GM18858 (cell line): ENCODE results near the gene DCP1A.
"Not testable (repeated sequence)": the region's sequence is repeated elsewhere in the genome, so short reads cannot be mapped to it uniquely, and the experiment has no call there.

ENCODE experiments used
- ATAC-seq: cut with Tn5 transposase; IDR thresholded peaks from one replicate; pipeline ENCODE4 v1.9.1; 2021; ENCODE audit not compliant: unreplicated experiment

DCP1A gene

DNA sequence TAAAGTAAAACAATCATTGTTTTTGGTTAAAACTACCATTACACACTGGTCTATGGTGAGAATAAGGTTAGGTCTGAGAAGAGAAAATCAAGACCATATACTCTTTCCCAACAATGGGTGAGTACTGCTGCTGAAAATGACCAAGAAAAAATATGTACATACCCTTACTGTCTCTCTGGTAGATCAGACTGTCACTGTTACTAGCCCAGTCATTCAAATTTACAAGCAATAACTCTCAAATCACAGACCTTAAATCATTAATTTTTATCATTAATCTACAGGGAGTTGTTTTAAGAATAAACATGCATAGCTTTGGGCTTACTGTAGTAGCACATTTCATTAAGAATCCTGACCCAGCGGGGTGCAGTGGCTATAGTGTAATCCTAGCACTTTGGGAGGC is 17.4 kb downstream of the DCP1A start:
- no peak for ATAC-seq

DNA sequence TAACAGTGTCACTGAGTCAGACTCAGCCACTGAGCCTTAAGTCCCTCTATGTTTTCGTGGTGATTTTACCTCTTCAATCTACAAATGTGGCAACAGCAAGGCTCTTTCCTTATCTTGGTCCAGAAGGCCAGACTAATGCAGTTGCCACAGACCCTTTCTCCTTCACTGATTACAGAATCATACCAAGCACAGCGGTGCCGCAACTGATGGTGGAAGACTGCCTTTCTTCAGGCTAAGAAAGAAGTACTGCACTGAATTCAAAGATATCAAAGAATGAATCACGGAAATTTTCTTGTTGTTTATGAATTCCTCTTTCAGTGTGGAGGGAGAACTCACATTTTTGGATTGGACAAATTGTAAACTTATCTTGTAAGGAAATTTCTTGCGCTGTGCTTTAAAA is 18.6 kb downstream of the DCP1A start:
- ATAC-seq: no peak

DNA sequence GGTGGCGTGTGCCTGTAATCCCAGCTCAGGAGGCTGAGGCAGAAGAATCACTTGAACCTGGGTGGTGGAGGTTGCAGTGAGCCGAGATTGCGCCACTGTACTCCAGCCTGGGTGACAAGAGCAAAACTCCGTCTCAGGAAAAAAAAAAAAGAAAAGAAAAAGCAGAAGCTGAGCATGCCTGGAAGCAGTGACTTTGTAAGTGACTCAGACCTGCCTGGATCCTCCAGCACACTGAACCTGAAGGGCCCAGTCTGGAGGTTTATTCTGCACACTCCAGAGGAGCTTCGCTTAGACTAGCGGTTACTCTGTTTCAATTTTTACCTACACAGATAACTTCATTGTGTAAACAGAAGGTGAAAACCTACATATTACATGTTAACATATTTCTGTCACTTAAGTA is 19.4 kb downstream of the DCP1A start:
- ATAC-seq: not testable (repeated sequence)

DNA sequence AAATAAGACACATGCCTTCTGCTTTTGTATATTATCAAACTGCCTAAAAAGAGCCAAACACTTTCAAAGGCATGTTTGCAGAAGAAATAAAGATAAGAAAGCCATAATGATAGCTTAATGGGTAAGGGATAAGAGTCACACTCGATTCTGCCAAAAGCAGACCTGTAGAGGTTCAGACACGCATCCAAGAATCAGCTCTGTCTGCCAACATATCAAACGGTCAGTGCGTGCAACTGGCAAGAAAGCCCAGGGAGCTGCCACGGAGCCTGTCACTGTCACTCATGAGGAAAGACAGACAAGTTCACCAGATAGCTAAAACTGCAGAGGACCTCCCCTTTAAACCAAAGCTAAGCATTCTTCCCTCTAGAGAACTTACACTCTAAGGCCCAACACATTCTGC is 23.2 kb downstream of the DCP1A start:
- no peak for ATAC-seq

DNA sequence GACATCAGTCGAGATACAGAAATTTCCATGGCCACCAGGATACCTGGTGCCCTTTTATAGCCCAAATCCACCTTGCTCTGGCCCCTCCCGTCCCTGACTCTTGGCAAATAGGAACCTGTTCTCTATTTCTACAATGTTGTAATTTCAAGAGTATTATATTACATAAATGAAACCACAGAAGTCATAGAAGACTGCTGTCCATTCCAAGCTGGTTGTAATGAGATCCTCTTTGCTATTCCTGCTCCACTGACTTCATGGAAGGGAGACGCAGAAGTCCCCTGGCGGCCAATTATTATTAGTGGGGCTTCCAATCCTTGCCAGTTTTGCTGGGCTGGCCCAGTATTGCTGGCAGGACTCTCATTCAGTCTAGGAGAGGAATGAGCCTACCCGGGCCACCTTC is 26.6 kb downstream of the DCP1A start:
- no peak for ATAC-seq

DNA sequence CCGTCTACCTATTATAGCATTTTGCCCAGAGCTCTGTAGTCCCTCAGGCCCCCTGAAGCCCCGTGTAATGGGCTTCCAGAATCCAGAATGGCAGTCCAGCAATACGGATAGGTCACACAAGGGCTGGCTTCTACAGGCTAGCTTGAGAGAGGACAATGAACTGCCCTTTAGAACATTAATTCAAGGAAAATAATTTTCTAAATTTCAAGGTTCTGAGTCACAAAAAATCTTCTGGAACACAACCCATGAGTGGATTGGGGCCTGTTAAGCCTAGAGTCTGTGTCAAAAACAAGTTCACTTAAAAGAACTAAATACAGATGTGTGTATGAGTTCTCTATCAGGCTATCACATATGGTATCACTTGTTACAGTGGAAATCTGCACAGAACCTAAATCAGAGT is 28.8 kb downstream of the DCP1A start:
- no peak for ATAC-seq

DNA sequence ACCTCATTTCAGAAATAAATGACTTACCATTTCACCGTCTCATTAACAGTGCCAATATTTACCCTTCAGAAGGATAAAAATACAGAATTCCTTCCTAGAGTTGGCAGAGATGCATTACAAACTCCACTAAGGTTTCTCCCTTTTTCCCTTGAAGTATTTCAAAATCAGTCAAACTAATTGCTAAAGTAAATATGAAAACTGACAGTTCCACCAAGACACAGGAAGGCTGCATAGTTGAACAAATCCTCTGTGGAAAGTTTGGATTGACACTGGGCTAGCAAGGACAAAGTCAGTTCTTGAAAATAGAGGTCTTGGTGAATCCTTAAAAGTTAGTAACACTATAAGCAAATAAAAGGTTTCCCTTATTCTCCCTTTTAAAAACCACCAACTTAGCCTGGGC is 34.5 kb downstream of the DCP1A start:
- no peak for ATAC-seq

DNA sequence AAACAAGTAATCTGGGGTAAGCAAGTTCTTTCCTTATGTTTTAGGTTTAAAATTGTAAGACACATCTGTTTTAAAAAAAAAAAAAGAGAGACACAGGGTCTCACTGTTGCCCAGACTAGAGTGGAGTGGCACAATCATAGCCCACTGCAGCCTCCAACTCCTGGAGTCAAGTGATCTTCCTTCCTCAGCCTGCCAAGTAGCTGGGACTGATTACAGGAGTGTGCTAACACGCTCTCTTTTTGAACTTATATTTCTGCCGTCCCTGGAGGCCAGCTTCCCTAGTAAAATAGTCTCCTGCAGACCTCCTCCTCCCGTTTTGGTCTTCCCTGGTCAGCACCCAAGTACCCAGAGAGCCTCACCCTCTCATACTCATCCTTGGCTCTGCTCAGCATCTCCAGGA is 35.5 kb downstream of the DCP1A start:
- no peak for ATAC-seq

DNA sequence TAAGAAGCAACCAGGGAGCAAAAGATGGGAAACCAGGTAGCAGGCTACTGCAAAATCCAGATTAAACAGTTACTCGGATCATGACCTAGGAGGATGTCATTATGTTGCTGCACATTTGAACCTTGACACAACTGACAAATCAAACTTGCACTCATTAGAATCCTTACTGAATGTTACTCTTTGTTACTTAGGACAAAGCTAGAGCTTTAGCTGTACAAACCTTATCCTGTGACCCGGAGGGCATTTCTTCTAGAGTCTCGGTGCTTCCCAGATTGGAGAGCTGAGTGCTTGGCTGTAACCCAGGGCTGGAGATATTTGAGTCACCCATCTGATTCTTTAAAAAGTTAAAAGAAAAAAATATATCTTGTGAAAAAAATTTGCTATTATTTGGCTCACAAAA is 43.4 kb downstream of the DCP1A start:
- no peak for ATAC-seq

DNA sequence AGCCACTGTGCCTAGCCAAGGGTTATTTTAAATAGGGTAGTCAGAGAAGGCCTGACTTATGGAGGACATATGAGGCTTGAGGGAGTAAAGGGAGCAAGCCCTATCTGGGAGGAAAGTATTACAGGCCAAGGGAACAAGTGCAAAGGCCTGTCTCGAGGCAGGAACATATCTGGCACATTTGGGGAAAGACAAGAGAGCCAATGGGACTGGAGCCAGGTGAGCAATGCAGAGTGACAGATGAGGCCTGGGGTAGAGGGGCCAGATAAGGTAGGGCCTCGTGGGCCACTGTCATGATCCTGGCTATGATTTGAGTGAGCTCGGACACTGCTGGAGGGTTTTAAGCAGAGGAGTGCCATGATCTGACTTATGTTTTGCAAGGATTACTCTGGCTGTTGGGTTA is 43.8 kb downstream of the DCP1A start:
- no peak for ATAC-seq

DNA sequence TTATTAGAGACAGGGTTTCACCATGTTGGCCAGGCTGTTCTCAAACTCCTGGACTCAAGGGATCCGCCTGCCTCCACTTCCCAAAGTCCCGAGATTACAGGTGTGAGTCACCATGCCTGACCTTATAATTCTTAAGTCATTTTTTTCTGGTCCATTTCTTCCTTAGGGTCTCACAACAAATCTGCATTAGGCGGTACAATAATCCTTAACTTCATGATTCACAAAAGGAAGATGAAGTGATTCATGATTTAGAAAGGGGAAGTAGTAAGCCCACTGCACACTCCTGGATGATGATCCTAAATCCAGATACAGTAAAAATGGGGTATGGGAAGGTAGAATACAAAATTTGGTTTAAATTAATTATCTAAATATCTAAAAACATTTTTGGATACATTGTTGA is 46.5 kb downstream of the DCP1A start:
- ATAC-seq: no peak

DNA sequence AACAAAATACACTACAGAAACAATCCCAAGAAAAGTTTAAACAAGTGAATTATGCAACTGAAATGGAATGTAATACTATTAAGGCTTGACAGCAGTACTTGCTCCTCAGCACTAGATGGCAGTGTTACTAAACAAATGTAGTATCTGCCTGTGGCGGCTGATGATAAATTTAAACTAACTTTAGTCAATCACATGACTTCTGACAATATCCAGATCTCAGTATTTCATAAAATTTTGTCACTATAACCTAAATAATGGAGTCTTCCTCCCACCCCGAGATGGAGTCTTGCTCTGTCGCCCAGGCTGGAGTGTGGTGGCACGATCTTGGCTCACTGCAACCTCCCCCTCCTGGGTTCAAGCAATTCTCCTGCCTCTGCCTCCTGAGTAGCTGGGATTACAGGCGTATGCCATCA is 47.7 kb downstream of the DCP1A start:
- not testable (repeated sequence) for ATAC-seq

DNA sequence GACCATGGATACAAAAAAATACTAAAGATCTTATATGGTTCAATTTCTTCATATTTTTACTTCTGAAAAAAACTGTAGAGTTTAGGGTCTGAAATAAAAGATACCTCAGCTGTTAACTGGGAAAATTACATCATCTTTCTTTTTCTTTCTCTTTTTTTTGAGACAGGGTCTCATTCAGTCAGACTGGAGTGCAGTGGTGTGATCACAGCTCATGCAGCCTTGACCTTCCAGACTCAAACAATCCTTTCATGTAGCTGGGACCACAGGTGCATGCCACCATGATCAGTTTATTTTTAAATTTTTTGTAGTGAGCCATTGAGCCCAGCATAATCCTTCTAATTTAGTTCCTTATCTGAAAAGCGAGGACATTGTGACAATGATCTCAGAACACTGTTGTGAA is 51.9 kb downstream of the DCP1A start:
- ATAC-seq: no peak

DNA sequence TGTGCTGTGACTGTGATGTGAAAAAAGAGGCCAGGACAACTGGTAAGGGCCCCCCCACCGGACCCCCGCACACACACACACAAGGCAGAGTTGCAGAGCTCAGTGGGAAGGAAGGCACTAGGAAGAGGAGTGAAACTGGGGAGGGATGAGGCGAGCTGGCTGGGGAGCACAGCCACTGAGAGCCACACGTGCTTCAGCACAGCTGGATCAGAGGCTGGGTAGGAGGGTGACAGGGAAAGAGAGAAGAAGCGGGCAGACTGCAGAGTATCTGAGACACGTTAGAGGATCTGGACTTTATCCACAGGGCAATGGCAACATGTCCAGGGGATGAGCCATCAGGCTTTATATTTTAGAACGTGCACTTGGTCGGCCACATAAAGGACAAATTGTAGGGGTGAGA is 53.5 kb downstream of the DCP1A start:
- no peak for ATAC-seq

DNA sequence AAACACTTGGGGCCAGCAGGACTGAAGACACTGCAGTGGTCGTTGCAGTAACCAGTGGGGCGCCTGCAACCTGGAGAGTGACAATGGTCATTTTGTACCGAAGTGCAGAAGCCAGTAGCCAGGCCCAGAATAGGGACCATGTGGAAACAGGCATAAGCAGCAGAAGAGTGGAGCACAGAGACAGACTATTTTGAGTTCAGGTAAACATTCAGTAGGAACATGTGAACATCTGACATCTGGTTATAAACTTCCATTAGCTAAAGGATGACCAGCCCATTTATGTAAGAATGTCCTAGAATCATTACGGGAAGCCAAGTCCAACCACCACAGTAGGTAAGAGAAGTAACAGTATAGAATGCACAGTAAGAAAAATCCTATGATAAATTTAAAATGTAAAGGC is 59.1 kb downstream of the DCP1A start:
- no peak for ATAC-seq

DNA sequence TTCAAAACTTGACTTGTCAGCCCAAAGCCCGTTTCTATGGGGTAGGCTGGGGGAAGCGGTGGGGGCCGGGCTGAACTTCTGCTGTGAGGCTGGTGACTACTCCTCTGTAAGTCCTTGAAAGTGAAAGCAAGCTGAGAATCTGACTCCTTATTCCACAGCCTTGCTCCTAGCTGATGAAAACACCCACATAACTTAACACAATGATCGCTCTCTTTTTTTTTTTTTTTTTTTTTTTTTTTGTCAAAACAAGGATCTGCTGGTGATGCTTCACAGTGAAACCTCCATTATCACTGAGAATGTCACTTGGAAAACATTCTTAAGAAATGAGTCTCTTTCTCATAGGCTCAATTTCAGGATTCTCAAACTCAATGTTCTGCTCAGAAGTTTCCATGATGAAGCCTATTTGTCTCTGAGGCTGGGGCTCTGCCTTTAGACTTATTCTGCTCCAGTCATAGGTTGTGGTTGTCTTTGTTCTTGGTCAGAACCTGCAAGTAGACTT is 60.2 kb downstream of the DCP1A start:
- no peak for ATAC-seq

DNA sequence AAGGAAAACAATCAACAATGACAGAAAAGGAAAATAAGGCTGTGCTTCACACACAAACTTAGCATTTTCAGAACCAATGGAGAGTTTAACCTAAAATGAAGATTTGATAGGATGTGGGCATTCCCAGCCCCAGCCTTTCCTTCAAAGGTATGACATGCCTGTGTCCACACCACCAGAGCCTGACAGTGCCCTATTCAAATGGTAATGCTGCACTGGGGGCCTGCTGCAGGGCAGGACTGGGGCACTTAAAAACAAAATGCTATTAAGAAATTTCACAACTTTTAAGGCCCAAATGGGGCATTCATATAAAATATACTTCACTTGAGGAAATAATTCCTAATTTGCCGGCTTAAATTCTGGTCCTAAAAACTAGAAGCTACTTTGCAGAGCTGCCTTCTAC is 60.6 kb downstream of the DCP1A start:
- no peak for ATAC-seq

DNA sequence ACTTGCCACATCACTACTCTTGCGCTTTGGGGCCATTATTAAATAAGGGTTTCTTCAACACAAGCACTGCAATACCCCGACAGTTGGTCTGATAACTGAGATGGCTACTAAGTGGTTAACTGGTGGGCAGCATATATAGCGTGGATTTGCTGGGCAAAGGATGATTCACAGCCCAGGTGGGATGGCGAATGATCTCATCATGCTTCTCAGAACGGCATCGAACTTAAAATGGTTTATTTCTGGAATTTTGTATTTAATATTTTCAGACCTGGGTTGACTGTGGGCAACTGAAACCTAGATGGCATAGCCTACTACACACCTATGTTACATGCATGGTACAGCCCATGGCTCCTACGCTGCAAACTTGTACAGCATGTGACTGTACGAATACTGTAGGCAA is 64.8 kb downstream of the DCP1A start:
- no peak for ATAC-seq

DNA sequence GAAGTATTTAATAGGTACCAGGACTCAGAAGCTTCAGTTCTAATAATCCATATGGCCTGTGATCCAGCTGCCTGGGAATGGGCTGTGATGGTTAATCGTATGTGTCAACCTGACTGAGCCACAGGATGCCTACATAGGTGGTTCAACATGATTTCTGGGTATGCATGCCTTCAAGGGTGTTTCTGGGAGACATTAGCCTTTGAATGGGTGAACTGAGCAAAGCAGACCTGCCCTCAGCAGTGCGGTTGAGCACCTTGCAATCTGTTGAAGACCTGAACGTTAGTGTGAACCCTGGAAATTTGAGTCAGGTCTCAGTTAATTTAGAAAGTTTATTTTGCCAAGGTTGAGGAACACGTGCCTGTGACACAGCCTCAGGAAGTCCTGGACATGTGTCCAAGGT is 68.7 kb downstream of the DCP1A start:
- ATAC-seq: no peak

DNA sequence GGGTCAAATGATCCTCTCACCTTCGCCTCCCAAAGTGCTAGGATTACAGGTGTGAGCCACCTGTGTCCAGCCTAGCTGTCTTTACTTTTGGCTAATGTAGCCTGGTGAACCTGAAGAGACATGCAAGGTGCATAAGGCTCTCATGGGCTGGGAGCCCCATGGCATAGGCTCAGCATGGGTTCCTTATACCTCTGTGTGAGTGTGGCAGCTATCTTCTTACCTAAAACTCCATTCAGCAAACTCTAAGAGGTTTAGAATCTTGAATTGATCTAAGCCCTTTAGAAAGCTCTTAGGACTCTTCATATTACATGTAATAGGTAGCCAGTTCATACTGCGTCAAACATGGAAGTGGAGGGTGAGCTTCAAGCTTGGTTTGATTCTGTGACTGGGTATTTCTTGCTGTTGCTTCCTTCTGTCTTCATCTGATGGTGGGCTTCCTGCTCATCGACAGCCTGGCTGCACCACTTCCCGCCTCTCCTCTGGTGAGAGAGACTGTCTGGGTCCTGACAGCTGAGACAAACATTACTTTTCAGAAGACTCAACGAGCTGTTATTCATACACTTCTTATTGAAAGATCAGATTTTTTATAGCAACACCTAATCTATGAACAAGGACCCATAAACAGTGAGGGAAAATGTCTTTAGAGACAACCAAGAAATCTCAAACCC is 72.3 kb downstream of the DCP1A start:
- no peak for ATAC-seq

DNA sequence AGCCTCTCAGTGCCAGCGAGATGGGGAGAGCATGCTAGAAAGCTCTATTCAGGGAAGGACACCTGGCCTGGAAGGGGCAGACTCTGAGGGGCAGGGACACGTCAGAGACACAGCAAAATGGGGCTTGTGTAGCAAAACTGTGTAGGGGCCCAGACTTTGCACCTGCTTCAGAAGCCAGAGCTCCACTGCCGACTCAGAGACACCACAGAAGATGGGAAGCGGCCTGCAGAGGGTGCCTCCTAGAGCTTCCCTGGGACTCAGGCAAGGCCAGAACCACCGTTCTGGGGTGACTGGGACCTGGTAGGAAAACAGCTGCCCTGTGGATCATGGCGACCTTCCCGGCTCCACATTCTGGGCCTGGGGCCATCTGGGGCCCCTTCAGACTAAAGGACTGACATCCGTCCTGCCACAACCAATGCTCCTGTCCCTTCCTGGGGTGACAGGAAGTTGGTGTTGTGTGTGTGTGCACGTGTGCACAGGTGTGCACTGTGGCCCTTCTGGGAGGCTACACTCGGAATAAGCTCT is 74.1 kb downstream of the DCP1A start:
- ATAC-seq: no peak

DNA sequence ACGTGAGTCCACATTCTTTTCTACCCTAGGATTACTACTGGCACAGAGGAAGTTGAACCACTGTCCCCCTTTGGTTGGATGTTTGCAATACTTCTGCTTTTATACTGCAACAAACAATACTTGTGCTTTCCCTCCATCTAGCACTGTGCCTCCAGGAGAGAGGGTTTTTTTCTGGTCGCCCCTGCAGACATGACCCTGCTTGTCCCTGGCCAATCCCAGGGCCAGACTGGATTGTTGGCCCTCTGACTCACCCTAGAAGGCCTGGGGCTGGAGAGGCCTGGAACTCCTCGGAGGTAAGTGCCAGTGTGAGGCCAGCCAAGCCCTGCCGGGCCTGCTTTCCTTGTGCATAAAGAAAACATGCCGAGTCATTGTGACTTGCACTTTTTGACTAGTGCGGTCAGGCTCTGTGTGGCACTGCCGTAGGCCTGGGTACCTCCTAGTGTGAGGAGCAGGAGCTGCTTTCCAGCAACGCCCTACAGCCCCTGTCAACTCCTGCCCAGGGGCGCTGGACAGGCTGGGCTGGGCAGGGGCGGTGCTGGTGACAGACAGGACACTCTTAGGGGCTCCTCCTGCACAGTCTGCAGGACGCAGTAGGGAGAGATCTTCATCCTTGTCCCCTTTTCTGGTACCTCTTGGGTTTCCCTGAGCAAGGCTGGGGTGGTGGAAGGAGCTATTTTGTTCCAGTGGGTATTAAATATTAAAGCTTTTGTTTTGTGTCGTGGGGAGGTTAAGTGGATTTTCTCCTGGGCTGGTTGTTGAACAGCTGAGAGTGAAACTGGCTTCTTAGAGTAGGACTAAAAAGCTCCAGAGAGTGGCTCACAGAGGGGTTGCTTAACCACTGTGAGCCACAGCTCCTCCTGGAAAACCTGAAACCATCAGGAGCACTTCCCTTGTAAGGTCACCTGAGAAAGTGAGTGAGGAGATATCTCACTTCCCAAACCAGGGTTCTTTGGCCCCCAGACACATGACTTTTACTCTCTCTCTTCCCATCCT is 77.2 kb downstream of the DCP1A start:
- ATAC-seq: peak; percentile 66
